Activated T-helper 2 cell treated with anti-CD3 and anti-CD28 coated beads, Interferon-gamma antibody, Interleukin-2, Interleukin-4, amounts not matched to agents 10 μg/mL and 5 μg/mL and 100 μg/mL, durations not matched to agents 14 hours and 24 hours and 36 hours (primary cell): Measurements from ENCODE around the gene GTF2IRD1. TPM values are rescaled to one million over a fixed set of nuclear protein-coding genes. Genes with fewer than 3 reads are reported as not detected.
"Not testable (repeated sequence)": the region's sequence is repeated elsewhere in the genome, so short reads cannot be mapped to it uniquely, and the experiment has no call there.

Experiments used
- DNase-seq: peaks from one replicate; pipeline ENCODE4 v3.0.0; 2021; ENCODE audit warnings: low spot score
- H3K27ac Mint-ChIP-seq: one replicate; pipeline ENCODE4 v1.8.0; 2021; ENCODE audit warnings: mixed read lengths
- H3K27me3 Mint-ChIP-seq: one replicate; pipeline ENCODE4 v1.8.0; 2021; ENCODE audit warnings: low read depth, mixed read lengths
- H3K36me3 Mint-ChIP-seq: one replicate; pipeline ENCODE4 v1.8.0; 2021; ENCODE audit warnings: low read depth, mixed read lengths
- H3K4me1 Mint-ChIP-seq: one replicate; pipeline ENCODE4 v1.8.0; 2021; ENCODE audit warnings: low read depth, mixed read lengths
- H3K4me3 Mint-ChIP-seq: one replicate; pipeline ENCODE4 v1.8.0; 2021; ENCODE audit warnings: low read depth, mild to moderate bottlenecking, moderate library complexity, mixed read lengths
- H3K9me3 Mint-ChIP-seq: one replicate; pipeline ENCODE4 v1.8.0; 2021; ENCODE audit warnings: mixed read lengths
- intact Hi-C: fragments of 100-400 bp; cut with micrococcal nuclease; formaldehyde crosslinking; loops from one replicate; pipeline ENCODE4 v1.15.1; 2023
- total RNA-seq: library from RNA; stranded (reverse); gene quantifications from 2 replicates; pipeline ENCODE4 v1.2.3, GENCODE V29; 2022

GTF2IRD1 gene
- total RNA-seq, 1 donor from 2014 or later: 3.1 TPM

DNA sequence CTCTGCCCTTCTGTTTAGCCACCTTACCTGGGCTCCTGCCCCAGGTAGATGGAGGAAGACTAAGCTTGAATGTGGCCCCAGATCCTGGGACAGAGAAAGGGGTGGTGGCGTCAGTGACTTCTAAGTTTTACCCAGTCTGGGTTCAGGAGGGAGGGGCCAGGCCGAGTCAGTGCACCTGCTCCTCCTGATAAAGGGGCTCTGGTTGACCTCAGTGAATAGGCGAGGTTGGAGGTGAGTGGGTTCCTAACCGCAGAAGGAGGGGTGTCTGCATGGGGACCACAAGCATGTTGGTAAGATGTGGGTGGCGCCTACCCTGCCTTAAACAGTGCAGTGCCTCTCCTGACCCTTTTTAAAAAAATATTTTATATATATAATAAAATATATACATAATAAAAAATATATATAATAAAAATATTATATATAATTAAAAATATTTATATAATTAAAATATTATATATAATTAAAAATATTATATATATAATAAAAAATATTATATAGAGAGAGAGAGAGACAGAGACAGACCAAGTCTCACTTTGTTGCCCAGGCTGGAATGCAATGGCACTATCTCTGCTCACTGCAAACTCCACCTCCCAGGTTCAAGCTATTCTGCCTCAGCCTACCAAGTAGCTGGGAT lies 106.5 kb downstream of the GTF2IRD1 start:
- Mint-ChIP-seq H3K9me3 (no peaks in the 10 kb centered on the region), H3K4me1 (no peaks in the 10 kb centered on the region), H3K27ac (no peak overlapping the region), H3K27me3 (no peaks in the 10 kb centered on the region), H3K4me3 (no peak overlapping the region), H3K36me3 (no peaks in the 10 kb centered on the region)
- no peak for DNase-seq
- intact Hi-C loops: no loop called here

GRCh38 chr7:74561898-74562613 lies 108.3 kb downstream of the GTF2IRD1 start:
- Mint-ChIP-seq H3K4me1 (no peaks in the 10 kb centered on the region), H3K27ac (no peak overlapping the region), H3K36me3 (no peaks in the 10 kb centered on the region), H3K27me3 (no peaks in the 10 kb centered on the region), H3K9me3 (no peaks in the 10 kb centered on the region), H3K4me3 (no peak overlapping the region)
- no peak for DNase-seq
- intact Hi-C loops: no loop called here

DNA sequence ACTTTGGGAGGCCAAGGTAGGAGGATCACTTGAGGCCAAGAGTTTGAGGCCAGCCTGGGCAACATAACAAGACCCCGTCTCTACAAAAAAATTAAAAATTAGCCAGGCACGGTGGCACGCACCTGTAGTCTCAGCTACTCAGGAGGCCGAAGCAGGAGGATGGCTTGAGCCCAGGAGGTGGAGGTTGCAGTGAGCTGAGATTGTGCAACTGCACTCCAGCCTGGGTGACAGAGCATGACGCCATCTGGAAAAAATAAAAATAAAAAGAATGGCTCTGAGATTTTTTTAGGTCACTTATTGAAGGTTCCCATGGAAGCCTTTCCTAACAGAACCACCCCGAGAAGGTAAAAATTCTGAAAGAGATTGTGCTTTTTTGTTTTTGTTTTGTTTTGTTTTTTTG lies 109.9 kb downstream of the GTF2IRD1 start:
- H3K36me3 Mint-ChIP-seq, H3K27me3 Mint-ChIP-seq, H3K27ac Mint-ChIP-seq, DNase-seq, H3K4me1 Mint-ChIP-seq, H3K9me3 Mint-ChIP-seq, H3K4me3 Mint-ChIP-seq, intact Hi-C loops: not testable (repeated sequence)

DNA sequence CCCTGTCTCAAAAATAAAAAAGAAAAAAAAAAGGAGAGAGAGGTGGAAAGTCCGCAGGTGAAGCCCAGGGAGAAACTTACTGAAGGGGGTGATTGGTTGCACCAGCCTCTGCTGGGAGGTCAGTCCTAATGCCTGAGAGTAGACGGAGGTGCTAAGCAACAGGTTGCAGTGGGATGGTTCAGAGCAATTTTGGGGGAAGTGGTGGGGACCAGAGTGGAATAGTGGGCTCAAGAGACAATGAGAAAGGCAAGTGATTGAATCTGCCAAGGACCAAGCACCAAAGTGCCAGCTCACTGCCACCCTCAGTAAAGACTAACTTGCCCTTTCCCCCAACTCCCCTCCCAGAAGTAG lies 113.6 kb downstream of the GTF2IRD1 start:
- DNase-seq: no peak
- Mint-ChIP-seq H3K9me3 (no peaks in the 10 kb centered on the region), H3K4me1 (peaks cover 14% of the 10 kb centered on the region), H3K36me3 (no peaks in the 10 kb centered on the region), H3K27me3 (no peaks in the 10 kb centered on the region), H3K27ac (no peak overlapping the region), H3K4me3 (no peak overlapping the region)
- intact Hi-C loops: loop anchor here (2.0 kb wide), 1 partner anchor 150 kb away; no protein-coding TSS in a partner anchor

DNA sequence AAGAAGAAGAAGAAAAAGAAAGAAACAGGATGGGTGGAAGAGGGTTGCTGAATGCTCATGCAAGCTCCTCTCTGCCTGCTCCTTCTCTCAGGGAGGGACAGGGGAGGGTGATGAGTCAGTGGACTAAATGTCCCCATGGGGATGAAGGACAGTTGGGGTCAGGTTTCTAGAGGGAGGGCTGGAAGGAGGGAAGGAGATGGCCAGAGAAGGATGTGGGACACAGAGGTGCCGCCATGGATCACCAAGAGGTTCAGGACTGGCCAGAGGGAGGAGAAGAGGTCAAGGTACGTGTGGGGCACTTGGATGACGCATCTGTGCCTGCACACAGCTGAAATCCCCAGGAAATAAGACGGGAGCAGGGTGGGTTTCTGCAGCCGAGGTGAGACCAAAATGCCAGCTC lies 115.0 kb downstream of the GTF2IRD1 start:
- no peak for DNase-seq
- no peaks in the 10 kb centered on the region for H3K27me3 Mint-ChIP-seq
- H3K4me3 Mint-ChIP-seq: no peak overlapping the region
- intact Hi-C loops: no loop called here
- H3K9me3 Mint-ChIP-seq: no peaks in the 10 kb centered on the region
- no peak overlapping the region for H3K27ac Mint-ChIP-seq
- H3K36me3 Mint-ChIP-seq: no peaks in the 10 kb centered on the region
- H3K4me1 Mint-ChIP-seq: peaks cover 14% of the 10 kb centered on the region

DNA sequence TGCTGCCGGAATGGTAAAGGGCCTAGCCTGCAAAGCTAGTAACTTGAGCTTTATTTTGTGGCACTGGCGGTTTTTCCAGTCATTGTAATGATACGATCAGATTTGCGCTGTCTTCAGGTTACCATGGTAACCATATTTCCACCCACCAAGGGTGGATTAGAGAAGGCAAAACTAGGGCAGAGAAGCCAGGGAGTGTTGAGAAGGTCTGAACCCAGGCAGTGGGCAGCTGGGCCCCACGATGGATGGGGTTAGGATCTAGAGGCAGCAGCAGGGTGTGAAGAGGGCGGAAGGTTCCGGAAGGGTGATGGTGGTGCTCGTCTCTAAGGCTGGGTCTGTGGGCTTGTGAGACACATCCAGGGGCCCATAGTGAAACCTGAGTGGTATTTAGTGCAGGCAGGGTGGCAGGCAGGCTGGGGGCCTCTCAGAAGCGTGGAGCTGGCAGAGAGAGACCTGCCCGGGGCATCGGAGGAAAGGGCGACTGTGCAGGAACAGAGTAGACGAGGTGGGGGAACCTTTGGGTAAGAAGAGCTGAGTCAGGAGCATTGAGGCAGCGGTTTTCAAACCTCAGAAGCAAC lies 115.9 kb downstream of the GTF2IRD1 start:
- intact Hi-C loops: no loop called here
- H3K4me1 Mint-ChIP-seq: peaks cover 14% of the 10 kb centered on the region
- H3K4me3 Mint-ChIP-seq: no peak overlapping the region
- H3K27ac Mint-ChIP-seq: peak overlapping the region; percentile 83
- DNase-seq: peak; percentile 14
- H3K36me3 Mint-ChIP-seq: no peaks in the 10 kb centered on the region
- H3K9me3 Mint-ChIP-seq: no peaks in the 10 kb centered on the region
- no peaks in the 10 kb centered on the region for H3K27me3 Mint-ChIP-seq

DNA sequence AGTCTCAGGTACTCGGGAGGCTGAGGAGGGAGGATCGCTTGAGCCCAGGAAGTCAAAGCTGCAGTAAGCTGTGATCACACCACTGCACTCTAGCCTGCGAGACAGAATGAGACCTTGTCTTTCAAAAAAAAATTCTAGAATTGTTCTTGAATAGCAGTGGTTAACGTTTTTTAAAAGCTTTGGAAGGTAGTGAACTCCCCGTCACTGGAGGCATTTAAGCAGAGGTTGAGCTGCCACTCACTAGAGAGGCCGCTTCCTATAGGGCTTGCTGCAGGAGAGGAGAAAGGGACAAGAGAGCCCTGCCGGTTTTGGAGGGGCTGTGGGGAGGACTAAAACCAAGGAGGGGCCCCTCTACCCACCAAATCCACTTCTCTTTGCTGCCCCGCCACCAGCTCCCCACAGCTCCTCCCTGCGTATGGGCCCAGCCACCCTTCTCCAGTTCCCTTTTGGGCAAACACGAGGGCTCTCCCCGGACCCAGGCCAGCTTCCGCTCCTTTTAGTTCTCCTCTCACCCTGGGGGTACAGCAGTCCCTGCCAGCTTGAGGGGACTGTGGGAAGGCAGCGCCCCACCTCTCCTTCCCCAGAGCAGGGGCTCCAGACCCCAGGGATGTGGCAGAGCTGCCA lies 116.9 kb downstream of the GTF2IRD1 start:
- Mint-ChIP-seq H3K4me1 (peaks cover 14% of the 10 kb centered on the region), H3K36me3 (no peaks in the 10 kb centered on the region), H3K9me3 (no peaks in the 10 kb centered on the region), H3K27ac (no peak overlapping the region), H3K27me3 (no peaks in the 10 kb centered on the region), H3K4me3 (no peak overlapping the region)
- intact Hi-C loops: no loop called here
- DNase-seq: no peak

- Mint-ChIP-seq H3K27ac (no peak overlapping the region), H3K27me3 (no peaks in the 10 kb centered on the region), H3K4me3 (no peak overlapping the region), H3K4me1 (peaks cover 14% of the 10 kb centered on the region), H3K9me3 (no peaks in the 10 kb centered on the region), H3K36me3 (no peaks in the 10 kb centered on the region)
- intact Hi-C loops: no loop called here
- DNase-seq: no peak
These were observed 118.7 kb downstream of the GTF2IRD1 start for GRCh38 chr7:74572301-74572979.

GRCh38 chr7:74573512-74573911 lies 119.8 kb downstream of the GTF2IRD1 start:
- no peaks in the 10 kb centered on the region for H3K27me3 Mint-ChIP-seq
- H3K4me3 Mint-ChIP-seq: no peak overlapping the region
- H3K9me3 Mint-ChIP-seq: no peaks in the 10 kb centered on the region
- no peak for DNase-seq
- no peaks in the 10 kb centered on the region for H3K36me3 Mint-ChIP-seq
- no peak overlapping the region for H3K27ac Mint-ChIP-seq
- H3K4me1 Mint-ChIP-seq: peaks cover 13% of the 10 kb centered on the region
- intact Hi-C loops: no loop called here

DNA sequence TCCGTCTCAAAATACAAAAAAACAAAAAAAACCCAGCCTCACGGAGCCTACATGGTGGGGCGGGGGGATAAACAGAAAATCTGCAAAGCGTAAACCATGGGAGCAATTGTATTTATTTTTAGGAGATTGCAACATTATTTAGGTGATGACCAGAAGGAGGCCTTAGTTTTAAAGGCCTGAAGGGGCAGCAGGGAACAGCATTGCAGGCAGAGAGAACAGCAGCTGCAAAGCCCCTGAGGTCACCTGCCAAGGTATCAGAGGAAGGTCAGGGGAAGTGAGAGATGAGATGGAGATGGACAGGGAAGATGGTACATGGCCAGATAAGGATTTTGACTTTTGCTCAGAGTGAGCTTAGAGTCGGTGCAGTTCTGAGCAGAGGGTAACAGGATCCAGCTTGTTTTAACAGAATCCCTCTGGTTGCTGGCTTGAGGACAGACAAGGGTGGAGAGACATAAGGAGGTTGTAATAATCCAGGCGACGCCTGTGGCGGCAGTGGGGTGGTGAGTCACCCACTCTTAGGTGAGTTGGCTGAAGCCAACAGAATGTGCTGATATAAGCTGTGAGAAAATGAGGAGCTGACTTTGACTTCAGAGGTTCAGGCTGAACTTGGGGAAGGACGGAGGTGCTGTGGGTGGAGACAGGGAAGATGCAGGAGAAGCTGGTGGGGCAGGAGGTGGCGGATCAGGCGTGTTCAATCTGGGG lies 121.5 kb downstream of the GTF2IRD1 start:
- intact Hi-C loops: no loop called here
- Mint-ChIP-seq H3K4me1 (no peaks in the 10 kb centered on the region), H3K27me3 (no peaks in the 10 kb centered on the region), H3K36me3 (no peaks in the 10 kb centered on the region), H3K27ac (no peak overlapping the region), H3K9me3 (no peaks in the 10 kb centered on the region), H3K4me3 (no peak overlapping the region)
- no peak for DNase-seq

- Mint-ChIP-seq H3K4me3 (no peak overlapping the region), H3K27me3 (no peaks in the 10 kb centered on the region), H3K36me3 (no peaks in the 10 kb centered on the region), H3K27ac (no peak overlapping the region), H3K4me1 (no peaks in the 10 kb centered on the region), H3K9me3 (no peaks in the 10 kb centered on the region)
- intact Hi-C loops: no loop called here
- DNase-seq: no peak
These were observed 122.1 kb downstream of the GTF2IRD1 start for GRCh38 chr7:74575811-74576210.
